PC-3 (cell line): ENCODE data around the gene STRIP1. TPM values are rescaled to one million over a fixed set of nuclear protein-coding genes. Genes with fewer than 3 reads are reported as not detected.

Experiments
- ATAC-seq: fragments of 200-7000 bp; cut with Tn5 transposase; 2 replicates; pipeline ENCODE4 v1.9.1; 2020; ENCODE audit warnings: mild to moderate bottlenecking, moderate library complexity
- BruUV-seq: library from RNA; stranded (reverse); fragments of 400-500 nt; replicated peaks from 2 replicates; lab custom pipeline; 2021; lab: Mats Ljungman, UMichigan
- CTCF ChIA-PET: fragments of 300-600 bp; sonication (Branson Sonifier 250); formaldehyde crosslinking; loops from one replicate; lab custom pipeline; 2022; ENCODE audit warnings: antibody characterized with exemption; lab: Charles Lee
- POLR2A ChIA-PET: fragments of 300-600 bp; sonication (Branson Sonifier 250); formaldehyde crosslinking; loops from one replicate; lab custom pipeline; 2022; ENCODE audit warnings: antibody characterized with exemption; ENCODE audit not compliant: unreplicated experiment; lab: Charles Lee
- DNase-seq: peaks from one replicate; pipeline ENCODE4 v3.0.0-alpha.2; 2015
- H2AFZ ChIP-seq: fragments of 300-600 bp; sonication (generic); 2 replicates; pipeline ENCODE4 v1.6.0; 2016; ENCODE audit warnings: antibody characterized with exemption, low read length
- H3F3A ChIP-seq: fragments of 300-600 bp; sonication (generic); one replicate; pipeline ENCODE4 v1.6.0; 2017; ENCODE audit warnings: antibody characterized with exemption, low read length, control low read depth, mild to moderate bottlenecking; ENCODE audit not compliant: unreplicated experiment
- H3K27ac ChIP-seq: fragments of 300-600 bp; sonication (generic); 2 replicates; pipeline ENCODE4 v1.5.1; 2016; ENCODE audit warnings: mild to moderate bottlenecking, low read length
- H3K27me3 ChIP-seq: fragments of 300-600 bp; sonication (generic); 2 replicates; pipeline ENCODE4 v1.6.1; 2016; ENCODE audit warnings: low read length, mixed read lengths
- H3K36me3 ChIP-seq: fragments of 300-600 bp; sonication (generic); 2 replicates; pipeline ENCODE4 v1.6.1; 2016; ENCODE audit warnings: low read depth, mixed run types, low read length, mixed read lengths
- H3K4me1 ChIP-seq: fragments of 300-600 bp; sonication (generic); 2 replicates; pipeline ENCODE4 v1.5.1; 2016; ENCODE audit warnings: low read length; ENCODE audit not compliant: insufficient read depth
- H3K4me2 ChIP-seq: fragments of 300-600 bp; sonication (generic); 2 replicates; pipeline ENCODE4 v1.6.0; 2016; ENCODE audit warnings: low read length
- H3K4me3 ChIP-seq: fragments of 300-600 bp; sonication (generic); 2 replicates; pipeline ENCODE4 v1.5.1; 2016; ENCODE audit warnings: mild to moderate bottlenecking, low read length, mixed read lengths
- H3K79me2 ChIP-seq: fragments of 300-600 bp; sonication (generic); 2 replicates; pipeline ENCODE4 v1.6.1; 2017; ENCODE audit warnings: low read length, mixed read lengths
- H3K9ac ChIP-seq: fragments of 300-600 bp; sonication (generic); 2 replicates; pipeline ENCODE4 v1.6.0; 2016; ENCODE audit warnings: mild to moderate bottlenecking, low read length
- H3K9me2 ChIP-seq: fragments of 300-600 bp; sonication (generic); replicated peaks from 2 replicates; pipeline ENCODE4 v1.6.1; 2016; ENCODE audit warnings: mixed run types, low read length, mixed read lengths
- H3K9me3 ChIP-seq: fragments of 300-600 bp; sonication (generic); 2 replicates; pipeline ENCODE4 v1.6.1; 2016; ENCODE audit warnings: low read length, mixed read lengths
- H4K20me1 ChIP-seq: fragments of 300-600 bp; sonication (generic); 2 replicates; pipeline ENCODE4 v1.6.1; 2016; ENCODE audit warnings: low read length, mixed read lengths
- EZH2 ChIP-seq: fragments of 300-600 bp; sonication (generic); IDR thresholded peaks from one replicate; pipeline ENCODE4 v1.6.1; 2017; ENCODE audit warnings: antibody characterized with exemption, mild to moderate bottlenecking, low read length; ENCODE audit not compliant: unreplicated experiment
- EZH2phosphoT487 ChIP-seq: fragments of 300-600 bp; sonication (generic); IDR thresholded peaks from 2 replicates; pipeline ENCODE4 v1.6.1; 2018; ENCODE audit warnings: mild to moderate bottlenecking, antibody characterized with exemption, low read length, borderline replicate concordance
- intact Hi-C: fragments of 100-400 bp; cut with micrococcal nuclease; formaldehyde crosslinking; loops from 2 replicates; pipeline ENCODE4 v1.9.0; 2023
- total RNA-seq: library from RNA; depleted of rRNA; stranded (reverse); fragments of >200 nt; gene quantifications from 2 replicates; pipeline ENCODE4 v1.2.3, GENCODE V29; 2014; rRNA removed
- TF ChIP-seq, protein P1 (sequence below): fragments of 300-600 bp; sonication (generic); conservative IDR thresholded peaks from 2 replicates; pipeline ENCODE4 v1.5.1; 2017; ENCODE audit warnings: antibody characterized with exemption, low read depth, mild to moderate bottlenecking, low read length

Gene STRIP1
- total RNA-seq, 1 experiment from 2014 or later: 41.4 TPM

DNA sequence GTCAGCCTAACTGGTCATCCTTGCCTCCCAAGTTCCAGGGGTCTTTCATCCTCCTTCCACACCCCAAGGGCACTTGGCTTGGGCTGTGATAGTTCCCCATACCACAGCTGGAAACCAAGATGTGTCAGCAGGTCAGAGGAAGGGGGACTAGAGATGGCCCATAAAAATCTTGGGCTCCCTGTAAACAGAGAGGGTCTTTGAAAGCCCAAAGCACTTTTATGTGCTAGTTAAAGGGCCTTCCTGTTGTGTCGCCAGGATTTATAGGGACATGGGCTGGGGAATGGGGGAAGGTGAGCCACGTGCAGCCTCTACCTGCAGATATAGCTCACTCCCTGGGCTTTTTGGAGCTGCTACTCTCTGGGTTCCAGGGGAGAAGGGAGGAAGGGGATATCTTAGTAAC, 65.9 kb downstream of the STRIP1 start:
- ATAC-seq (no peak), DNase-seq (no peak)
- Histone ChIP-seq H3K36me3 (no peaks in the 10 kb centered on the region), H3K4me1 (peaks cover 4% of the 10 kb centered on the region; the same call in 1 of the 2 replicates), H3K4me2 (no peak overlapping the region), H3K9me2 (no peaks in the 10 kb centered on the region), H3K79me2 (no peaks in the 10 kb centered on the region), H2AFZ (no peak overlapping the region), H3K27ac (no peak overlapping the region), H3K27me3 (no peaks in the 10 kb centered on the region), H3K9me3 (no peaks in the 10 kb centered on the region), H4K20me1 (no peaks in the 10 kb centered on the region), H3K9ac (no peak overlapping the region), H3F3A (no peaks in the 10 kb centered on the region), H3K4me3 (no peak overlapping the region)
- no TSS peak for BruUV-seq
- CTCF ChIA-PET: no interaction called here
- TF ChIP-seq EZH2 (no peak), EZH2phosphoT487 (no peak)
- TF ChIP-seq, protein P1, sequence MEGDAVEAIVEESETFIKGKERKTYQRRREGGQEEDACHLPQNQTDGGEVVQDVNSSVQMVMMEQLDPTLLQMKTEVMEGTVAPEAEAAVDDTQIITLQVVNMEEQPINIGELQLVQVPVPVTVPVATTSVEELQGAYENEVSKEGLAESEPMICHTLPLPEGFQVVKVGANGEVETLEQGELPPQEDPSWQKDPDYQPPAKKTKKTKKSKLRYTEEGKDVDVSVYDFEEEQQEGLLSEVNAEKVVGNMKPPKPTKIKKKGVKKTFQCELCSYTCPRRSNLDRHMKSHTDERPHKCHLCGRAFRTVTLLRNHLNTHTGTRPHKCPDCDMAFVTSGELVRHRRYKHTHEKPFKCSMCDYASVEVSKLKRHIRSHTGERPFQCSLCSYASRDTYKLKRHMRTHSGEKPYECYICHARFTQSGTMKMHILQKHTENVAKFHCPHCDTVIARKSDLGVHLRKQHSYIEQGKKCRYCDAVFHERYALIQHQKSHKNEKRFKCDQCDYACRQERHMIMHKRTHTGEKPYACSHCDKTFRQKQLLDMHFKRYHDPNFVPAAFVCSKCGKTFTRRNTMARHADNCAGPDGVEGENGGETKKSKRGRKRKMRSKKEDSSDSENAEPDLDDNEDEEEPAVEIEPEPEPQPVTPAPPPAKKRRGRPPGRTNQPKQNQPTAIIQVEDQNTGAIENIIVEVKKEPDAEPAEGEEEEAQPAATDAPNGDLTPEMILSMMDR: no peak
- intact Hi-C loops: no loop called here
- POLR2A ChIA-PET: no interaction called here

DNA sequence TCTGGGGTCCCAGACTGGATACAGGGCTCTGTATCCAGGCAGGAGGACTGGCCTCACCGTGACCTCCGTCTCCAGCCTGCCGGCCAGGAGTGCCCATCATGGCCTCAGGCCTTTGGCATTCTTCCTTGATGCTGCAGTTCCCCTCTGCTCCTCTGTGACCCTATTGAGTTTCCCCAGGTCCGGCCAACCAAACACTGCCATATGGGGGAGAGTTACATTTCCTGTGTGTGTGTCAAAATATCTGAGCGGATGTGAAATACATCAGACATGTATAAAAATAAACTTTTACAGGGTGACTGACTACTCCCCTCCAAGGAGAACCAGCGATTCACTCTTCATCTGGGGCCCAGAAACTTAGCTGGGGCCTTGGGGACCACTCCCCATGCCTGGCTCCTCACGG, 67.7 kb downstream of the STRIP1 start:
- Histone ChIP-seq H2AFZ (peak overlapping the region; percentile 57), H3K36me3 (no peaks in the 10 kb centered on the region), H3K27me3 (no peaks in the 10 kb centered on the region), H3K79me2 (no peaks in the 10 kb centered on the region), H4K20me1 (no peaks in the 10 kb centered on the region), H3K27ac (no peak overlapping the region), H3K4me3 (no peak overlapping the region), H3F3A (no peaks in the 10 kb centered on the region), H3K9me3 (no peaks in the 10 kb centered on the region), H3K9ac (no peak overlapping the region), H3K9me2 (no peaks in the 10 kb centered on the region), H3K4me1 (peaks cover 4% of the 10 kb centered on the region; the same call in 1 of the 2 replicates), H3K4me2 (0 out of 2 replicates have a peak overlapping the region, but pooled peaks have one; percentile 26)
- BruUV-seq: no TSS peak
- no peak for ATAC-seq
- POLR2A ChIA-PET: no interaction called here
- DNase-seq: no peak
- CTCF ChIA-PET: no interaction called here
- intact Hi-C loops: no loop called here
- no peak for TF ChIP-seq EZH2phosphoT487
- TF ChIP-seq EZH2: no peak
- TF ChIP-seq, protein P1: no peak

Other genes starting within 250 kb of the STRIP1 start
- 2.0 and 4.1 TPM in 2 replicates for gene CSF1, start 123.8 kb upstream of the STRIP1 start, total RNA-seq
- gene AHCYL1, start 49.9 kb upstream of the STRIP1 start, total RNA-seq: 35.8 and 40.9 TPM in 2 replicates
- not detected in 2 replicates for gene ALX3, start 36.0 kb downstream of the STRIP1 start, total RNA-seq
- gene UBL4B, start 77.8 kb downstream of the STRIP1 start, total RNA-seq: 0.07 TPM in 1 of 2 replicates, not detected in the other
- not detected in 2 replicates for gene SLC6A17, start 115.9 kb downstream of the STRIP1 start, total RNA-seq
- 1.6 and 3.6 TPM in 2 replicates for gene KCNC4, start 175.7 kb downstream of the STRIP1 start, total RNA-seq